GM12873 (cell line): ENCODE measurements around the gene RBCK1.

ENCODE experiments used
- TF ChIP-seq, protein P1 (sequence below): IDR thresholded peaks from 2 replicates; pipeline ENCODE4 v1.5.1; 2012; ENCODE audit warnings: low read depth, mild to moderate bottlenecking, moderate library complexity, low read length, control low read depth; ENCODE audit not compliant: insufficient read depth; ENCODE audit errors: missing control alignments

RBCK1 gene

DNA sequence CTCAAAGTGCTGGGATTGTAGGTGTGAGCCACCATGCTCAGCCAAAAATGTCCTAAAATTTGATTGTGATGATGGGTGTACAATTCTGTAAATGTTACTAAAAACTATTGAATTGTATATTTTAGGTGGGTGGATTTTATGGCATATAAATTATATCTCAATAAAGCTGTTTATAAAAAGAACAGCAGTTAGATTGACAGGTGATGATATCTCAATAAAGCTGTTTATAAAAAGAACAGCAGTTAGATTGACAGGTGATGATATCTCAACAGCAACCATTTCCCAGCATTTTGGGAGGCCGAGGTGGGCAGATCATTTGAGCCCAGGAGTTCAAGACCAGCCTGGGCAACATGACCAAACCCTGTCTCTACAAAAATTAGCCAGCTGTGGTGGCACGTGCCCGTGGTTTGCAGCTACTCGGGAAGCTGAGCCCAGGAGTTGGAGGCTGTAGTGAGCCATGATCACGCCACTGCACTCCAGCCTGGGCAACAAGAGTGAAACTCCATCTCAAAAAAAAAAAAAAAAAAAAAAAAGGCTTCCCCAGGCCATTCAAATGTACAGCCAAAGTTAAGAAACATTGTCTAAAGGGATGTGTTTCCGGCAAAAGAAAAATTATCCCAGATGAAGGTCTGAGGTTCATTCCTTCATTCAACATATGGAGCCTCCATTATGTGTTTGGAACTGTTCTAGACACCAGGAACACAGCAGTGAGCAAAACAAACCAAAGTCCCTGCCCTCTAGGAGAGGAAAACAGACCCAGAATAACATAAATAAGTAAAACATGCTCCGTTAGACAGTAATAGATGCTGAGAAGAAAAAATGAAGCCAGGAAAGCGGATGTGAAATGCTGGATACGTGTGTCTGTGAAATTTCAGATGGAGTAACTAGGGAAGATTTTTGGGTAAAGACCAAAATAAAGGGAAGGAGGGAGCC, 1.6 kb upstream of the RBCK1 start:
- TF ChIP-seq, protein P1, sequence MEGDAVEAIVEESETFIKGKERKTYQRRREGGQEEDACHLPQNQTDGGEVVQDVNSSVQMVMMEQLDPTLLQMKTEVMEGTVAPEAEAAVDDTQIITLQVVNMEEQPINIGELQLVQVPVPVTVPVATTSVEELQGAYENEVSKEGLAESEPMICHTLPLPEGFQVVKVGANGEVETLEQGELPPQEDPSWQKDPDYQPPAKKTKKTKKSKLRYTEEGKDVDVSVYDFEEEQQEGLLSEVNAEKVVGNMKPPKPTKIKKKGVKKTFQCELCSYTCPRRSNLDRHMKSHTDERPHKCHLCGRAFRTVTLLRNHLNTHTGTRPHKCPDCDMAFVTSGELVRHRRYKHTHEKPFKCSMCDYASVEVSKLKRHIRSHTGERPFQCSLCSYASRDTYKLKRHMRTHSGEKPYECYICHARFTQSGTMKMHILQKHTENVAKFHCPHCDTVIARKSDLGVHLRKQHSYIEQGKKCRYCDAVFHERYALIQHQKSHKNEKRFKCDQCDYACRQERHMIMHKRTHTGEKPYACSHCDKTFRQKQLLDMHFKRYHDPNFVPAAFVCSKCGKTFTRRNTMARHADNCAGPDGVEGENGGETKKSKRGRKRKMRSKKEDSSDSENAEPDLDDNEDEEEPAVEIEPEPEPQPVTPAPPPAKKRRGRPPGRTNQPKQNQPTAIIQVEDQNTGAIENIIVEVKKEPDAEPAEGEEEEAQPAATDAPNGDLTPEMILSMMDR: no peak

DNA sequence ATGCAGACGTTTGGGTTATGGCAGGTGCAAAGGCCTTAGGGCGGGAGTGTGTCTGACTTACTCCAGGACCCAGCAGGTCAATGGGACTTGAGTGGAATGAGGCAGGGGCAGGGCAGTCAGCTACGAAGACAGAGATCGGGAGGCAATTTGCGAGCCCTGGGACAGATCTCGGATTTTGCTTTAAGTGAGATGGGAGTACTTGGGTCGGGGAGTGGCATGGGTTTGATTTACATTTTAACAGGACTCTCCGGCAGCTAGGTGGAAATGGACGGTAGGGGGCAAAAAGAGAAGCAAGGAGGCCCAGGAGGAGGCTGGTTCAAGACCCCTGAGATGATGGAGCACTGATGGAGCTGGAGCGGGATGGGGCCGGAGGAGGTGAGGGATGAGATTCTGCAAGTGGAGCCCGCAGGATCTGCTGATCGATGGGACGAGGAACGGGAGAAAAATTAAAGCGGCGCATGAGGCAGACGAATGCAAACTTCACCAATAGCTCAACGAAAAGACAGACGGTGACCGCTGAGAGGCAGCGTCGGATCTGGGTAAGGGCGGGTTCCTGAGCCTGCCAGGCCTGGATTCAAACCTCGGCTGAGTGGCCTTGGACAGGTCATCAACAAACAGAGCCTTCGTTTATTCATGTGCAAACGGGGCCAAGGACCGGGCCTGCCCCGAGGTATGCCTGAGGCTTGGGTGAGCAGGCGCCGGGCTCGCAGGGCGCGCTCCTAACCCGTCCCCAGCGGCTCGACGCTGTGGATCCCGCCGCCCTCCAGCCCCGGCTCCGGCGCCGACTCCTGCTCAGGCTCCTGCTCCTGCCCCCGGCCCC, 756 bp upstream of the RBCK1 start:
- TF ChIP-seq, protein P1: peak; percentile 57

DNA sequence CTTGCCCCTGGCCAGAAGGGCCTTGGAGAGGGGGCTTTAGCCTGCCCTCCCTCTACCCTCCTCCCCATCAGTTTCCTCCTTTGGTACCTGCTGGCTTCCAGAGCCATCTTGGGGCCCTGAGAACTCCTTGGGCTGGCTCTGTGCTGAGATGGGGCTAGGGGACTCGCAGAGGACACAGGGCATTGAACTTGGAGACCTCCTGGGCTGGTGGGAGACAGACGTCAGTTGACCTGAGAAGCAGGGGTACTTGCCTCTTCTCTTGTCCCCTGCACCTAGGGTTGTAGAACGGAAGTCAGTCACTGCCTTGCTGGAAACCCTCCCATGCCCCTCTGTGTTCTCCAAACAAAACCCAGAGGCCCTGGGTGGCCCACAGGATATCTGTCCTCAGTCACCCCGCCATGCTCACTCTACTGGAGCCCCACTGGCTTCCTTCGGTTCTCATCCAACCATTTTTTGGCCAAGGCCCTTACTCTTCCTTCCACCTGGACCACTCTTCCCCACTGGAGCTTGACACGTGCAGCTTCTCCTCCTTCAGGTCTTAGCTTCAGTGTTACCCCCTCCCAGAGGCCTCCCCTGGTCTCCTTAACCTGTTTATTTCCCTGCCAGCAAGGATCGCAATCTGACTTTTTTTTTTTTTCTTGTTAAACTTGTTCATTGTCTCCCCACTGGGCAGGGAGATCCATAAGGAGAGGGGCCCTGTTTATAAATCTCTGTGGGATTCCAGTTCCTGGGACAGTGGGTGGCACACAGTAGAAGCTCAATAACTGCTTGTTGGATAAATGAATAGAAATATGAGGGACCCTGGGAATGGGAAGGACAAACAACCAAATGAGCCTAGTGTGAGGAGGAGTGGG, 971 bp downstream of the RBCK1 start:
- TF ChIP-seq, protein P1: no peak

DNA sequence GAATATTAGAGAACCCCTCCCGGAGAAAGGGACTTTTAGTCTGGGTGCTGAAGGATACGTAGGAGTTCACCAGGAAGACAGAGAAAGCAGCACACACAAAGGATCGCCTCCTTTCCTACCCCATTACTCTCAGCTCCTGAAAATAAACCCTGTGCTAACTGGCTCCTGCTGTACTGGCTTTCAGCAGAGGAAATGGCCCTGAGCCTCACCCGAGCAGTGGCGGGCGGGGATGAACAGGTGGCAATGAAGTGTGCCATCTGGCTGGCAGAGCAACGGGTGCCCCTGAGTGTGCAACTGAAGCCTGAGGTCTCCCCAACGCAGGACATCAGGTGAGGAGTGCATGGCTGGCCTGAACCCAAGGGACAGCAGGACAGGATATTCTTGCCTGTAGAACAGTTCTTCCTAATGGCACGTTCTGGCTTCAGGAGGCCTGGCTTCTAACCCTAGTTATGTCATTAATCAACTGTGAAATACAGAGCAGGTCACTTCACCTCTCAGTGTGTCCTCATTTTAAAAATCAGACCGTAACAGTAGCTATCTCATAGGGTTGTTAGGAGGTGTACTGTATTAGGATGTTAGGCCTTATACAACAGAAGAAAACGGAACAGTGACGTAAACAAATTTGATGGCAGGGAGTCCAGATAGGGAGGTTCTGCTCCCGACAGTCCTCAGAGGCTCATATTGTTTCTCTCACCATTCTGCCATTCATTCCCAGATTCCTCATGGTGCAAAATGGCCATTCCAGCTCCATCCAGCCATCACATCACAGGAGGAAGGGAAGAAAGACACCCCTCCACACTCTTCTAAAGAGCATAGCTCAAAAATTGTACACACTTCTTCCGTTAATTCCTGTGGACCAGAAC, 1.8 kb downstream of the RBCK1 start:
- TF ChIP-seq, protein P1: no peak

DNA sequence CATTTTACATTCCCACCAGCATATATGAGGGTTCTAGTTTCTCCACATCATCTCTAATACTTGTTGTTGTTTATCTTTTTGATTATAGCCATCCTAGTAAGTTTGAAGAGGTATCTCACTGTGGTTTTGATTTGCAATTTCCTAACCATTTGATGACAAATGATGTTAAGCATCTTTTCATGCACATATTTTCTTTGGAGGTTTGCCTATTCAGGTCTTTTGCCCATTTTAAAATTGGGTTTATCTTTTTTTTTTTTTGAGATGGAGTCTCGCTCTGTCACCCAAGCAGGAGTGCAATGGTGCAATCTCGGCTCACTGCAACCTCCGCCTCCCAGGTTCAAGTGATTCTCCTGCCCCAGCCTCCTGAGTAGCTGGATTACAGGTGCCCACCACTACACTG, 4.0 kb downstream of the RBCK1 start:
- TF ChIP-seq, protein P1: no peak

DNA sequence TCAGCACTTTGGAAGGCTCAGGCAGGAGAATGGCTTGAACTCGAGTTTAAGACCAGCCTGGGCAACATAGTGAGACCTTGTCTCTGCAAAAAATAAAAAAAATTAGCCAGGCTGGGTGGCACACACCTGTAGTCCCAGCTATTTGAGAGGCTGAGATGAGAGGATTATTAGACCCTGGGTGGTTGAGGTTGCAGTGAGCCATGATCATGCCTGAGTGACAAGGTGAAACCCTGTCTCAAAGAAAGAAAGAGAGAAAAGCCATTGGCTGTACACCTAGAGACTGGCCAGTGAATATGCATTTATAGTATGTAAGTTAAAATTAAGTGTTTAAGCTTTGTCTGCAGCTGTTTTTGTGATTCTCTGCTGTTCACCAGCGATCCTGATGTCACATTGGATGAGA, 6.1 kb downstream of the RBCK1 start:
- TF ChIP-seq, protein P1: no peak
